ENCODE measurements around the gene ZC3H8. TPM values are rescaled to one million over a fixed set of nuclear protein-coding genes. Genes with fewer than 3 reads are reported as not detected.
A peak's percentile ranks its signal among the peaks of the same experiment; 100 is the strongest.

The ZC3H8 gene
- total RNA-seq (ENCODE audit: low replicate concordance) = 12.6 and 20.7 TPM in 2 replicates
- long read RNA-seq, transcript ZC3H8-201 (9 exons, 1,601 nt) = major isoform, 6 of 14 reads
- long read RNA-seq, partial matches to known transcripts = 1 of 14 reads
- long read RNA-seq, other reads (novel, unspliced or antisense) = 7 of 14 reads

DNA sequence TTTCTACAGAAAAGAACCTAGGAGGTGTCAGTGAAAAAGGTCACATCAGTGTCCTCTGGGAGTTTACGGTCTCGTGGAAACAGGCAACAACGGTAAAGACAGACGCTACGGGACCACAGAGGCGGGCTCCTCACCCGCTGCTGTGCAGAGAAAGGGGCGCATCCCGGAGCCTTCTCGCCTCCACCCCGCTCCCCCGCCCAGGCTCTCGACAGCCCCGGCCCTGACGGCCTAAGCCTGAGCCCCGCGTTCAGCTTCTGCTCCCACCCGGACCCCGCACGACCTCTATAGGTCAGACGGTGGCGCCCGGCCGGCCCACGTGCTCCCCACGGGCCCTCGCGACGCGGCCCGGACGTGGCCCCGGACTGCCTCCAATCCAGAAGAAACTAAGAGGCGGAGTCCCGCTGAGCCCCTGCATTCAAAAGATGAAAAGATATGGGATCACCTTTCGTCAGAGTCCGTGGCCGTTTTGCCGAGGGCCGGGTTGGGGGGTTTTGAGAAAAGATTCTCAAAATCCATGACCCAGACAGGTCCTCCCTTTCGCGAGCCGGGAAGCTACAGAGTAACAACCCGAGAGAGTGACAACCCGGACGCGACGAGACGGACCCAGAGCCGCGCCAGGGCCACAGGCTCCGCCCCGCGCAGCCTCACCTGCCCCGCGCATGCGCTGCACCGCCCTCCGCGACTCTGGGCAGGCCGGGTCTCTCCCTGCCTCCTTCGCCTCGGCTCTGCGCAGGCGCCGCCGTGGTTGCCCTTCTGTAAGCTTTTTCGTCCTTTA, at the start of gene ZC3H8:
Gene ZC3H8, minus strand, starts transcription at position 577 of the 775 bp plus-strand sequence. Its CDS starts 61 bp downstream, at position 516.
- TF ChIP-seq, protein P1, sequence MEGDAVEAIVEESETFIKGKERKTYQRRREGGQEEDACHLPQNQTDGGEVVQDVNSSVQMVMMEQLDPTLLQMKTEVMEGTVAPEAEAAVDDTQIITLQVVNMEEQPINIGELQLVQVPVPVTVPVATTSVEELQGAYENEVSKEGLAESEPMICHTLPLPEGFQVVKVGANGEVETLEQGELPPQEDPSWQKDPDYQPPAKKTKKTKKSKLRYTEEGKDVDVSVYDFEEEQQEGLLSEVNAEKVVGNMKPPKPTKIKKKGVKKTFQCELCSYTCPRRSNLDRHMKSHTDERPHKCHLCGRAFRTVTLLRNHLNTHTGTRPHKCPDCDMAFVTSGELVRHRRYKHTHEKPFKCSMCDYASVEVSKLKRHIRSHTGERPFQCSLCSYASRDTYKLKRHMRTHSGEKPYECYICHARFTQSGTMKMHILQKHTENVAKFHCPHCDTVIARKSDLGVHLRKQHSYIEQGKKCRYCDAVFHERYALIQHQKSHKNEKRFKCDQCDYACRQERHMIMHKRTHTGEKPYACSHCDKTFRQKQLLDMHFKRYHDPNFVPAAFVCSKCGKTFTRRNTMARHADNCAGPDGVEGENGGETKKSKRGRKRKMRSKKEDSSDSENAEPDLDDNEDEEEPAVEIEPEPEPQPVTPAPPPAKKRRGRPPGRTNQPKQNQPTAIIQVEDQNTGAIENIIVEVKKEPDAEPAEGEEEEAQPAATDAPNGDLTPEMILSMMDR (conservative IDR thresholded peaks at IDR 0.05) = no peak

DNA sequence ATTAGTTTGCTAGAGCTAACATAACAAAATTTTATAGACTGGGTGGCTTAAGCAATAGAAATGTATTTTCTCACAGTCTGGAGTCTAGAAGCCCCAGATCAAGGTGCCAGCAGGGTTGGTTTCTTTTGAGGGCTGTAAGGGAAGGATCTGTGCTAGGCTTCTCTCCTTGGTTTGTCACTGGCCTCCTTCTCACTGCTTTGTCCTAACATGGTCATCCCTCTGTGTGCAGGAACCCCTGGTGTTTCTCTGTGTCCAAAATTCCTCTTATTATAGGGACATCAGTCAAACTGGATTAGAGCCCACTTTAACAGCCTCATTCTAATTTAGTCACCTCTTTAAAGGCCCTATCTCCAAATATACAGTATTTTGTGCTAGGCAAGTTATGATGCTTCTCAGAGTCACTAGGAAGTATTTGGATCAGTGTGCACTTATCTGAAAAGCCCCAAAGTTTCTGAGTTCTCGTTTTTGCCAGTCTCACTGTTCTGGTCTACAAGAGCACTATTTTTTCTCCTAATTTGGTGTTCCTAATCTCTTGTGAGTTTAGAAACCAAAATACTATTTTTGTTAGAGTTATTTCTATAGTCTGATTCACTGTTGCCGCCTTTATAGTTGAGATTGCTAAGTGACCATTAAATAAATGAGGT, 49.6 kb upstream of the ZC3H8 start:
- TF ChIP-seq, protein P1 (conservative IDR thresholded peaks at IDR 0.05) = no peak
- Mint-ChIP-seq H3K27ac (no peak overlapping the region), H3K9me3 (no peaks in the 10 kb centered on the region), H3K36me3 (peaks cover 14% of the 10 kb centered on the region), H3K4me1 (ENCODE audit: unreplicated experiment) (peaks cover 4% of the 10 kb centered on the region), H3K4me3 (no peak overlapping the region), H3K27me3 (no peaks in the 10 kb centered on the region)
- DNase-seq (ENCODE audit: extremely low spot score, unreplicated experiment) = no peak

More for the DNA sequence above, at the start of gene ZC3H8:
- DNase-seq (ENCODE audit: extremely low spot score, unreplicated experiment) = peak; percentile 97
- Mint-ChIP-seq H3K27me3 (peaks cover 2% of the 10 kb centered on the region), H3K4me3 (peak within 1 kb of the TSS; percentile 90), H3K4me1 (ENCODE audit: unreplicated experiment) (peaks cover 14% of the 10 kb centered on the region), H3K9me3 (no peaks in the 10 kb centered on the region), H3K27ac (peak within 1 kb of the TSS; percentile 71), H3K36me3 (no peaks in the 10 kb centered on the region)

DNA sequence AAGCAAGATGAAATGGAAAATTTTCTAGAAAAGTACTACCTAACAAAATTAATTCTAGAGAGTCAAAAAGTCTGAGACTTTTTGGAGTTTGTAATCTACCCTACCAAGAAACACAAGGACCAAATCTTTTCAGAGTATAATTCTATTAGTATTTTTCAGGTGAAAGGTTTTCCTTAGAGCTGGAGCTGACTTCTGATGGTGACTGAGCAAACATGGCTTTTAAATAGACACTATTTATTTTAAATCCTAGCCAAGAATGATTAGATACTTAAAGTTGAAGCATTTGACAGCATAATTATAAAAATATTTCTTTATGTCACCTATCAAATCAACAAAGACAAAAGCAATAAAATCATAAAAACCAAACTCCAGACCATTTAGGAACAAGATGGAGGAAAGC, 47.1 kb upstream of the ZC3H8 start:
- no peaks in the 10 kb centered on the region for H3K27me3 Mint-ChIP-seq
- H3K36me3 Mint-ChIP-seq = peaks cover 14% of the 10 kb centered on the region
- H3K4me3 Mint-ChIP-seq = no peak overlapping the region
- H3K4me1 Mint-ChIP-seq (ENCODE audit: unreplicated experiment) = peaks cover 4% of the 10 kb centered on the region
- DNase-seq (ENCODE audit: extremely low spot score, unreplicated experiment) = no peak
- no peak overlapping the region for H3K27ac Mint-ChIP-seq
- TF ChIP-seq, protein P1 (conservative IDR thresholded peaks at IDR 0.05) = no peak
- no peaks in the 10 kb centered on the region for H3K9me3 Mint-ChIP-seq

DNA sequence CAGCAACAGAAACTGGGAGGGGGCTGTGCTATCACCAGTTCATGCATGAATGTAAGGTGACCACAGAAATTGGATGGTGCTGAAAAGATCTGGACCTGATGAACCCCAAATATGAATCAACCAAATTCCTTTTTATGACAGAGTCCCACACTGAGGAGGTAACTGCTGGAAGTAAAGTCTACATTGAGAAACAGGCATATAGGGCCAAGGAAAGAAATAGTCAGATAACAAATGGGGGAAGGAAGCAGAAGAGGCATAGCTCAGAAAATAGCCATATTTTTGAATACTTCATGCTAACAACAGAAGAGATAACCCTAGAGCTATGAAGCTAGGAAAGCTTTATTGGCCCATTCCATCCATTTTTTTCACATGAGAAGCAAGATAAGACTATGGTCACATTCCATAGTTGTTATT, 46.3 kb upstream of the ZC3H8 start:
- H3K4me3 Mint-ChIP-seq = no peak overlapping the region
- H3K9me3 Mint-ChIP-seq = no peaks in the 10 kb centered on the region
- H3K36me3 Mint-ChIP-seq = peaks cover 14% of the 10 kb centered on the region
- peaks cover 4% of the 10 kb centered on the region for H3K4me1 Mint-ChIP-seq (ENCODE audit: unreplicated experiment)
- no peak overlapping the region for H3K27ac Mint-ChIP-seq
- H3K27me3 Mint-ChIP-seq = no peaks in the 10 kb centered on the region
- TF ChIP-seq, protein P1 (conservative IDR thresholded peaks at IDR 0.05) = no peak
- DNase-seq (ENCODE audit: extremely low spot score, unreplicated experiment) = no peak

DNA sequence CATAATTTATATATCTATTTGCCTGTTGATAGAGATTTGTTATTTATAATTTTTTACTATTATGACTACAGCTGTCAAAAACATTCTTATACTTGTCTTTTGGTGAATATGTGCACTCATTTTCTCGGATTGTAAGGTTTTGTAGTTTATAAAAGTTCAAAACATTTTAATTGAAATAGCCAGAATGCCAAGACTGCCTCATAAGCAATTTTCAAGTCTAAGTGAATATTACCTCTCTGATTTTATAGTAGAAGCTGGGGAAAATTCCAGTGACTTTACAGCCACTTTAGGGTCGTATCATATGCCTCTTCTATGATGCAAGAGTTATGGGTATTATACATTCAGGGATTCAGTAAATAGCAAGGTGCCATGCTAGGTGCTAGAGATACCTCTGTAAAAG, 41.6 kb upstream of the ZC3H8 start:
- TF ChIP-seq, protein P1 (conservative IDR thresholded peaks at IDR 0.05) = no peak
- H3K4me3 Mint-ChIP-seq = no peak overlapping the region
- peaks cover 8% of the 10 kb centered on the region for H3K36me3 Mint-ChIP-seq
- peaks cover 4% of the 10 kb centered on the region for H3K4me1 Mint-ChIP-seq (ENCODE audit: unreplicated experiment)
- H3K27ac Mint-ChIP-seq = no peak overlapping the region
- DNase-seq (ENCODE audit: extremely low spot score, unreplicated experiment) = no peak
- H3K9me3 Mint-ChIP-seq = no peaks in the 10 kb centered on the region
- H3K27me3 Mint-ChIP-seq = no peaks in the 10 kb centered on the region
